Measurements from ENCODE around the gene COL26A1.
"Not testable (repeated sequence)": the region's sequence is repeated elsewhere in the genome, so short reads cannot be mapped to it uniquely, and the experiment has no call there.

COL26A1 gene

DNA sequence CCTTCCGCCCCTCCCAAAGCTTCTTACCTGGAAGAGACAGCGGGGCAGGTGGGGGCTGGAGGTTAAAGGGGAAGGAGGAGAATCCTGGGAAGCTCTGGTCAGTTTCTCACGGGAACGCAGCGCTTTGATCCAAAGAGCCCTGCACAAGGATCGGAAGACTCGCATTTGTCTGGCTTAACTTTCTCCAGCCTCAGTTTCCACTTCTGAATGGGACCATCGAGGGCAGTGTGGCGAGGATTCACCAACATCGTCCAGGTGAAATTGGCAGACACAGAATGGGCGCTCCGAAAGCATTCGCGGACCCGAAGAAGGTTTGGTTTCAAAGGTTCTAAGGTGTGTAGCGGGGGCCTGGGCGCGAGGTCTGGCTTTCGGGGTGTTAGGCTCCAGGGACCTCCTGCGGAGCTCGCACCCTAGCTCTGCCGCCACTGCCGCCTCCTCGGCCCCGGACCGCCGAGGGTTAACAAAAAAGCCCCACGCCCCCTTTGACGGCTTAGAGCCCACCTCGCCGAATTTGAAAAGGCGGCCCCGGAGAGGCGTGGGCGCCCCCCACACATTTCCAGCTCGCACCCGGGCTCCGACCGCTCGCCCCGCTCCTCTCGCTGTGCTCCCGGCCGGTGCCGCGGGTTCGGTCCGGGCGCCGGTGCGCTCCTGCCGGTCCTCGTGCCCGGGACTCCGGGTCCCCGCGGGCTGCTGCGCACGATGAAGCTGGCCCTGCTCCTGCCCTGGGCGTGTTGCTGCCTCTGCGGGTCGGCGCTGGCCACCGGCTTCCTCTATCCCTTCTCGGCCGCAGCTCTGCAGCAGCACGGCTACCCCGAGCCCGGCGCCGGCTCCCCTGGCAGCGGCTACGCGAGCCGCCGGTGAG is at the start of gene COL26A1:
Gene COL26A1 (plus strand): TSS at position 542 of the 862 bp plus-strand sequence. CDS start 158 bp downstream, at position 700.
- FAIRE-seq, result no peak

GRCh38 chr7:101315336-101315735 is 47.3 kb upstream of the COL26A1 start:
- no peak for FAIRE-seq

- FAIRE-seq, result no peak
Observed at GRCh38 chr7:101319401-101319800, 43.3 kb upstream of the COL26A1 start.

- no peak for FAIRE-seq
Observed at GRCh38 chr7:101321491-101322401, 40.9 kb upstream of the COL26A1 start, which contains the start of gene IFT22. TSS of gene IFT22 (minus strand) at chr7:101321812. CDS start at chr7:101321709, 103 bp downstream.

- no peak for FAIRE-seq
Observed at GRCh38 chr7:101328159-101328558, 34.5 kb upstream of the COL26A1 start.

DNA sequence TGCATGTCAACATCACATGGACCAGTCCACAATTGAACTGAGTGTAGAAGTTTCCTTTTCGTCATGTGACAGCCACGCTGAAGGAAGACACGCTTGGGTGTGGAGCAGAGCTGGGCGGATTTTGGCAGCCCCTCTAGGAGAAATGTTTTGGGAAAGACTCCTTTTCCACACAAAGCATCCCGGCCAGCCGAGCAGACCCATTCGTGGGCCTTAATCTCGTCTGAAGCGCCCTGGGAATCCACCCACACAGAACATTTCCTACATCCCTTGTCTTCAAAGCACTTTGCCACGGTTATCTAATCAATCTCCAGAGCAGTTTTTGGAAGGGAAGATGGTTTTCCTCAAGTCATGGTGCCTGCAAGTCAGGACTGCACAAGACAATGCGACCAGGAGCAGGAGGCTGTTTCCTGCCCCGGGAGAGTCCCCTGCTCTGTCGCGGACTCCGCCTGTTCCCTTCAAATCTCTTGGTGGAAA is 32.6 kb upstream of the COL26A1 start:
- no peak for FAIRE-seq

GRCh38 chr7:101332026-101332425 is 30.6 kb upstream of the COL26A1 start:
- no peak for FAIRE-seq

- no peak for FAIRE-seq
Observed at GRCh38 chr7:101333912-101334311, 28.8 kb upstream of the COL26A1 start.

DNA sequence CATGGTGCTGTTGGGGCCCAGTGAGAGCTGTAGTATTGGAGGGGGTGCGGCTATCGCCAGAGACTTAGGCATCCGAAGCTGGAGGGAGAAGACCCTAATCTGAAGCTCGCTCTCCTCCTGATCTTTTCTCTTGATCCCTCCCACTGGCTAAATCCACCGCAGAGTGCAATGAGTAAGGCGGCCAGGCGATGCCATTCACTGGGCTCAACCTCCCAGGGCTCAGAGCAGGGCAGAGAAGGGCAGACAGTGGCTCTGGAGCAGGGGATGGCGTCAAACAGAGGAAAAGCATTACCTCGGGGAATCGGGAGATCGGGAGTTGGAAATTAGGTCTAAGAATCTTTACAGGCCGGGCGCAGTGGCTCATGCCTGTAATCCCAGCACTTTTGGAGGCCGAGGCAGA is 22.3 kb upstream of the COL26A1 start:
- no peak for FAIRE-seq

DNA sequence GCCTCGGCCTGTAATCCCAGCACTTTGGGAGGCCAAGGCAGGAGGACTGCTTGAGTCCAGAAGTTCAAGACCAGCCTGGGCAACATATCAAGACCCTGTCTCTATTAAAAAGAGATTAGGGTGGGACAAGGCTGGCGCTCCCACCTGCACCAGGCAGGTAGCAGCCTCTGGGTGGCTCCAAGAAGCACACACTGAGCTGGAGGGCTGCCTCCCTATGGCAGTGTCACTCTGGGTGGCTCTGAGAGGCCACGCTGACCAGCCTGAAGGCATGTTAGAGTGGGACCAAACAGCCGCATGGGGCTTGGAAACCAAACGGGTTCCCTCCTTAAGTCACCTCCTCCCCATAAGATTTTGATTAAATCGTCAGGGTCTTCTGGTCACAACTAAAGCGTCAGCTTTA is 19.8 kb upstream of the COL26A1 start:
- FAIRE-seq, result no peak

DNA sequence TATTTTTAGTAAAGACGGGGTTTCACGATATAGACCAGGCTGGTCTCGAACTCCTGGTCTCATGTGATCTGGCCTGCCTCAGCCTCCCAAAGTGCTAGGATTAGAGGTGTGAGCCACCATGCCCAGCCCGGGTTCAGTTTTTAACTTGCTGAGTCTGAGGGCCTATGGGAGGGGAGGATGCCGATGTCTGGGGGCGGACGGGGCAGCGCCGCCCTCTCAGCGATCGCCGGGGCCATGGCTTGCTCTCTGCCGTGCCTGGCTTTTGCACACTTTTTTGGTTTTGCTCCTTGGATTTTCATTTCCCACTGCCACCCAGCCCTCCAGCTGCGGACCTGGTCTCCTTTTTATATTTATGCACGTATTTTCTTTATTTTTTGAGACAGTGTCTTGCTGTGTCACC is 15.2 kb upstream of the COL26A1 start:
- FAIRE-seq, result no peak

DNA sequence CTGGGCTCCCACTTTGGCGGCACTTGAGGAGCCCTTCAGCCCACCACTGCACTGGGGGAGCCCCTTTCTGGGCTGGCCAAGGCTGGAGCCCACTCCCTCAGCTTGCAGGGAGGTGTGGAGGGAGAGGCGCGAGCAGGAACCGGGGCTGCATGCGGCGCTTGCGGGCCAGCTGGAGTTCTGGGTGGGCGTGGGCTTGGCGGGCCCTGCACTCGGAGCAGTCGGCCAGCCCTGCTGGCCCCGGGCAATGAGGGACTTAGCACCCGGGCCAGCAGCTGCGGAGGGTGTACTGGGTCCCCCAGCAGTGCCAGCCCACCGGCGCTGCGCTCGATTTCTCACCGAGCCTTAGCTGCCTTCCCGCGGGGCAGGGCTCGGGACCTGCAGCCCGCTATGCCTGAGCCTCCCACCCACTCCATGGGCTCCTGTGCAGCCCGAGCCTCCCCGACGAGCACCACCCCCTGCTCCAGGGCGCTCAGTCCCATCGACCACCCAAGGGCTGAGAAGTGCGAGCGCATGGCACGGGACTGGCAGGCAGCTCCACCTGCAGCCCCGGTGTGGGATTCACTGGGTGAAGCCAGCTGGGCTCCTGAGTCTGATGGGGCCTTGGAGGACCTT is 14.1 kb upstream of the COL26A1 start:
- not testable (repeated sequence) for FAIRE-seq

GRCh38 chr7:101349300-101349699 is 13.4 kb upstream of the COL26A1 start:
- not testable (repeated sequence) for FAIRE-seq

GRCh38 chr7:101352920-101353308 is 9.8 kb upstream of the COL26A1 start:
- FAIRE-seq, result no peak

DNA sequence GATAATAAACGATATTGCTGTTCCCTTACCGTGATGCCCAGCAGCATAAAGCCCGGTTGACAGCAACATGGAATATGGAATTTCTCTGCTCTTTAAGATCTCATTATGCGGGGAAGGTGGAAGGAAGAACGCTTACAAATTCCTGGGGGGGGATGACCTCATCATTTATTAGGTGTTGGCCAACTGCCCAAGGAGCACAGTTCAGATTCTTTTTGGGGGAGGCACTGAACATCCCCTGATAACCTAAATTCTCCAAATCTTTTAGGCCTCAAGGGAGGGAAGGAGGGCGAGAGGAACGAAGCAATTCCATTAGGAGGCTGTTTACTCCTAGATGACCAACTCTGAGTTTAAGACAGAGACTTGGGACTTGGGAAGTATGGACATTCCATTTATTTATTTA is 5.2 kb upstream of the COL26A1 start:
- FAIRE-seq, result no peak

GRCh38 chr7:101363196-101363733 is 590 bp downstream of the COL26A1 start:
- FAIRE-seq, result no peak

DNA sequence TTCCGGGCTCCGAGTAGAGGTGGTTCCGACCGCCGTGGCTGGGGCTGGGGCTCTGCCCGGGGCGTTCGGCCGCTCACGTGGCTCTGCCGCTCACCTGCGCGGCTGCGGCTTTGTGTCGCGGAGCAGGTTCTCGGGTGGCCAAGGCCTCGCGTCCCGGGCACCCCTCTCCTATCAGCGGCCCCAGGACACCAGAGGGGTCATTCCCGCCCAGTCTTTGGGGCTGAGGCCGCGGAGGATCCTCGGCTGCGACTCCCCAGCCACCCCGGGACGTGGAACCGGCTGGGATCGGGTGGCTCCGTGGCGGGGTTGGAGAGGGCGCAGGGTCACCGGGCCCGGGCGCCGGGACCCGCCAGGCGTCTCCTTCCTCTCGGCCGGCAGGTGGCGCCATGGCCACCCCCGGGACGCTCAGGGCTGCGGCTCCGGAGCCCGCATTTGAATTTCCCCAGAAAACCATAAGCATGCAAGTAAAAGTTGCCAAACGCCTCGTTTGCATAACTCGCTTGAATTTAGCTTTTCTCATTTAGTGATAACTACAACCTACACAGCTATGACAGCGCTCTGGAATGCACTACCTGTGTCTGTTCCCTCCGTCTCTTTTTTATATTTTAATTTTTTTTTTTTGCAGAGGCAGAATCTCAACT is 1.2 kb downstream of the COL26A1 start:
- FAIRE-seq, result no peak

DNA sequence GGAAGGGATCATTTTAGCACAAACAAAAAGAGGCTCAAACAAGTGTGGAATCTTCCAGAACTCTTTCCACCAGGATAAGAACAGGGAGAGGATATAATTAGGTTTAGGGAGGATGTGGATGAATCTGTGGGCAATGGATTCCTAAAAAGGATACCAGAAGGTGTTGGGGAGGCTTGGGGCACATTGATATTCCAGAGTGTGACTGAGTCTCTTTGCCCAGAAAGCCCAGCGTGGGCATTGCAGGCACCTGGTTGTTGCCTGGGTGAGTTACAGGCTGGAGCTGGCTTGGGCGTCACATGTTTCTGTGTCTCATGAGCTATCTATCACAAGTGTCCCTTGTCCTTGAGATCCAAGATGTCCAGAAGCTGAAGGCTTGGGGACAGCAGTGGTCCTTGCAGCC is 3.3 kb downstream of the COL26A1 start:
- no peak for FAIRE-seq

- FAIRE-seq, result no peak
Observed at GRCh38 chr7:101367676-101368075, 5.0 kb downstream of the COL26A1 start.

GRCh38 chr7:101368422-101369165 is 5.9 kb downstream of the COL26A1 start:
- FAIRE-seq, result no peak

DNA sequence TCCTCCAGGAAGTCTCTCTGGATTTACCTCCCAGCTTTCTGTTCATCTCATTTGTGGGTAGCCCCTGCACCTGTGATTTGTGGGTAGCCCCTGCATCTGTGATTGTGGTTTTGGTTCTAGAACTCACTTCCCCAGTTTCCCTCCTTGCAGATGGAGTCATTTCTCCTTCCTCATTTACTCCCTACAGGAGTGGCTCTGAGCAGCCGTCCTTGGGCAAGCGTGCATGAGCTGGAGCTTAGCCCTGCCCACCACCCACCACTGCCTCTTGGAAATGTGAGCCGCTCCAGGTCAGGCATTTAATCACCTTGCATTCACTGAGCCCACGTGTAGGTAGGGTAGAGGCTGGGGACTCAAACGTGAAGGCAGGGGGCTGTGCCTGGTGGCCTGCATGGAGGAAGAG is 8.2 kb downstream of the COL26A1 start:
- no peak for FAIRE-seq
